Activated naive CD4-positive, alpha-beta T cell treated with anti-CD3 and anti-CD28 coated beads, Interleukin-2, amount 10 ng/mL, durations not matched to agents 7 days and 5 days (primary cell): Measurements from ENCODE around the gene PKLR.

Experiments used
- CTCF ChIA-PET: fragments of 350-600 bp; sonication (Branson Sonifier 250); formaldehyde crosslinking; loops from one replicate; lab custom pipeline; 2021; ENCODE audit warnings: antibody characterized with exemption; lab: Charles Lee
- DNase-seq: peaks from one replicate; pipeline ENCODE4 v3.0.0-alpha.2; 2020
- H3K27ac Mint-ChIP-seq: one replicate; pipeline ENCODE4 v1.8.0; 2021; ENCODE audit warnings: mild to moderate bottlenecking, moderate library complexity, mixed read lengths
- H3K27me3 Mint-ChIP-seq: one replicate; pipeline ENCODE4 v1.8.0; 2021; ENCODE audit warnings: mild to moderate bottlenecking, mixed read lengths
- H3K36me3 Mint-ChIP-seq: one replicate; pipeline ENCODE4 v1.8.0; 2021; ENCODE audit warnings: mixed read lengths
- H3K4me1 Mint-ChIP-seq: one replicate; pipeline ENCODE4 v1.8.0; 2021; ENCODE audit warnings: mixed read lengths
- H3K4me3 Mint-ChIP-seq: one replicate; pipeline ENCODE4 v1.8.0; 2021; ENCODE audit warnings: mild to moderate bottlenecking, moderate library complexity, mixed read lengths
- H3K9me3 Mint-ChIP-seq: one replicate; pipeline ENCODE4 v1.8.0; 2021; ENCODE audit warnings: mixed read lengths

PKLR gene

GRCh38 chr1:155268630-155269029 is 32.6 kb downstream of the PKLR start:
- H3K27ac Mint-ChIP-seq = no peak overlapping the region
- H3K27me3 Mint-ChIP-seq = no peaks in the 10 kb centered on the region
- CTCF ChIA-PET = interaction anchor here (1.9 kb wide), 1 partner anchor 18 kb away, joined by 4 read pairs; no protein-coding TSS in a partner anchor
- H3K9me3 Mint-ChIP-seq = no peaks in the 10 kb centered on the region
- no peak overlapping the region for H3K4me3 Mint-ChIP-seq
- peaks cover 40% of the 10 kb centered on the region for H3K4me1 Mint-ChIP-seq
- no peak for DNase-seq
- peaks cover 79% of the 10 kb centered on the region for H3K36me3 Mint-ChIP-seq

- H3K36me3 Mint-ChIP-seq = peaks cover 82% of the 10 kb centered on the region
Observed at GRCh38 chr1:155267373-155267772, 33.9 kb downstream of the PKLR start.

GRCh38 chr1:155266553-155266952 is 34.7 kb downstream of the PKLR start:
- Mint-ChIP-seq H3K27me3 (no peaks in the 10 kb centered on the region), H3K4me3 (no peak overlapping the region), H3K27ac (no peak overlapping the region), H3K36me3 (peaks cover 83% of the 10 kb centered on the region), H3K9me3 (no peaks in the 10 kb centered on the region), H3K4me1 (peaks cover 42% of the 10 kb centered on the region)
- no peak for DNase-seq
- CTCF ChIA-PET = interaction anchor here (0.8 to 3.0 kb wide), 3 partner anchors 12 to 57 kb away, joined by 3 to 27 read pairs (median 5); no protein-coding TSS in a partner anchor

More at GRCh38 chr1:155267373-155267772, 33.9 kb downstream of the PKLR start:
- no peak for DNase-seq
- no peak overlapping the region for H3K4me3 Mint-ChIP-seq
- peaks cover 43% of the 10 kb centered on the region for H3K4me1 Mint-ChIP-seq
- H3K27me3 Mint-ChIP-seq = no peaks in the 10 kb centered on the region
- H3K9me3 Mint-ChIP-seq = no peaks in the 10 kb centered on the region
- CTCF ChIA-PET = interaction anchor here (0.8 to 3.0 kb wide), 3 partner anchors 11 to 56 kb away, joined by 3 to 27 read pairs (median 5); no protein-coding TSS in a partner anchor
- H3K27ac Mint-ChIP-seq = no peak overlapping the region

GRCh38 chr1:155263067-155263466 is 38.2 kb downstream of the PKLR start:
- peak overlapping the region; percentile 96 for H3K4me3 Mint-ChIP-seq
- peaks cover 77% of the 10 kb centered on the region for H3K36me3 Mint-ChIP-seq
- no peaks in the 10 kb centered on the region for H3K27me3 Mint-ChIP-seq
- peak overlapping the region; percentile 93 for H3K27ac Mint-ChIP-seq
- no peaks in the 10 kb centered on the region for H3K9me3 Mint-ChIP-seq
- H3K4me1 Mint-ChIP-seq = peaks cover 48% of the 10 kb centered on the region
- CTCF ChIA-PET = interaction anchor here (0.8 to 1.3 kb wide), 3 partner anchors 9 to 12 kb away, joined by 3 to 6 read pairs (median 5); no protein-coding TSS in a partner anchor
- DNase-seq = no peak

GRCh38 chr1:155261852-155262673 is 39.2 kb downstream of the PKLR start, which contains the start of gene SCAMP3:
Gene SCAMP3 (minus strand): TSS chr1:155262360. CDS start chr1:155262151, 209 bp downstream.
- peaks cover 49% of the 10 kb centered on the region for H3K4me1 Mint-ChIP-seq
- CTCF ChIA-PET = interaction anchor here (0.6 to 5.2 kb wide), 6 partner anchors 12 to 79 kb away, joined by 3 to 57 read pairs (median 4); partner anchors contain the start of gene THBS3
- DNase-seq = peak; percentile 93
- no peaks in the 10 kb centered on the region for H3K9me3 Mint-ChIP-seq
- peak within 1 kb of the TSS; percentile 96 for H3K4me3 Mint-ChIP-seq
- H3K27me3 Mint-ChIP-seq = no peaks in the 10 kb centered on the region
- H3K27ac Mint-ChIP-seq = peak within 1 kb of the TSS; percentile 93
- peaks cover 74% of the 10 kb centered on the region for H3K36me3 Mint-ChIP-seq

- Mint-ChIP-seq H3K36me3 (peaks cover 73% of the 10 kb centered on the region), H3K27me3 (no peaks in the 10 kb centered on the region), H3K4me1 (peaks cover 54% of the 10 kb centered on the region), H3K9me3 (no peaks in the 10 kb centered on the region), H3K4me3 (peak overlapping the region; percentile 96), H3K27ac (peak overlapping the region; percentile 93)
- CTCF ChIA-PET = interaction anchor here (0.6 to 5.2 kb wide), 7 partner anchors 11 to 80 kb away, joined by 3 to 57 read pairs (median 4); partner anchors contain the start of gene THBS3
- DNase-seq = peak; percentile 39
Observed at GRCh38 chr1:155261493-155261851, 39.8 kb downstream of the PKLR start.

- Mint-ChIP-seq H3K9me3 (no peaks in the 10 kb centered on the region), H3K36me3 (peaks cover 66% of the 10 kb centered on the region), H3K27ac (peak overlapping the region; percentile 72), H3K4me3 (peak overlapping the region; percentile 96), H3K27me3 (no peaks in the 10 kb centered on the region), H3K4me1 (peaks cover 60% of the 10 kb centered on the region)
- DNase-seq = no peak
- CTCF ChIA-PET = interaction anchor here (0.6 to 5.2 kb wide), 4 partner anchors 10 to 63 kb away, joined by 3 to 57 read pairs (median 5); no protein-coding TSS in a partner anchor
Observed at GRCh38 chr1:155260276-155260675, 41.0 kb downstream of the PKLR start.

- H3K4me3 Mint-ChIP-seq = peak overlapping the region; percentile 79
- H3K27me3 Mint-ChIP-seq = no peaks in the 10 kb centered on the region
- no peak overlapping the region for H3K27ac Mint-ChIP-seq
- H3K9me3 Mint-ChIP-seq = no peaks in the 10 kb centered on the region
- H3K36me3 Mint-ChIP-seq = peaks cover 31% of the 10 kb centered on the region
- peaks cover 50% of the 10 kb centered on the region for H3K4me1 Mint-ChIP-seq
- DNase-seq = no peak
- CTCF ChIA-PET = interaction anchor here (1.1 to 1.6 kb wide), 3 partner anchors 16 to 67 kb away, joined by 3 to 6 read pairs (median 4); partner anchors contain the start of gene CLK2
Observed at GRCh38 chr1:155256058-155256852, 45.0 kb downstream of the PKLR start.

GRCh38 chr1:155255243-155256007 is 45.8 kb downstream of the PKLR start, which contains the start of gene ENTREP3:
Gene ENTREP3 (minus strand): TSS chr1:155255483. CDS start chr1:155254877, 606 bp downstream.
- H3K9me3 Mint-ChIP-seq = no peaks in the 10 kb centered on the region
- H3K27ac Mint-ChIP-seq = peak within 1 kb of the TSS; percentile 68
- peaks cover 24% of the 10 kb centered on the region for H3K36me3 Mint-ChIP-seq
- H3K27me3 Mint-ChIP-seq = no peaks in the 10 kb centered on the region
- peaks cover 50% of the 10 kb centered on the region for H3K4me1 Mint-ChIP-seq
- H3K4me3 Mint-ChIP-seq = peak within 1 kb of the TSS; percentile 79
- peak; percentile 88 for DNase-seq
- CTCF ChIA-PET = interaction anchor here (1.1 to 1.6 kb wide), 3 partner anchors 17 to 68 kb away, joined by 3 to 6 read pairs (median 4); partner anchors contain the start of gene CLK2

- CTCF ChIA-PET = no interaction called here
- no peak overlapping the region for H3K27ac Mint-ChIP-seq
- H3K27me3 Mint-ChIP-seq = no peaks in the 10 kb centered on the region
- peaks cover 19% of the 10 kb centered on the region for H3K36me3 Mint-ChIP-seq
- no peaks in the 10 kb centered on the region for H3K9me3 Mint-ChIP-seq
- no peak for DNase-seq
- peaks cover 49% of the 10 kb centered on the region for H3K4me1 Mint-ChIP-seq
- H3K4me3 Mint-ChIP-seq = peak overlapping the region; percentile 79
Observed at GRCh38 chr1:155254714-155255242, 46.5 kb downstream of the PKLR start.

GRCh38 chr1:155254228-155254713 is 47.0 kb downstream of the PKLR start:
- CTCF ChIA-PET = no interaction called here
- peak overlapping the region; percentile 79 for H3K4me3 Mint-ChIP-seq
- peak overlapping the region; percentile 68 for H3K27ac Mint-ChIP-seq
- no peaks in the 10 kb centered on the region for H3K27me3 Mint-ChIP-seq
- peaks cover 19% of the 10 kb centered on the region for H3K36me3 Mint-ChIP-seq
- H3K4me1 Mint-ChIP-seq = peaks cover 45% of the 10 kb centered on the region
- no peaks in the 10 kb centered on the region for H3K9me3 Mint-ChIP-seq
- DNase-seq = no peak

- Mint-ChIP-seq H3K4me1 (peaks cover 45% of the 10 kb centered on the region), H3K36me3 (peaks cover 19% of the 10 kb centered on the region), H3K9me3 (no peaks in the 10 kb centered on the region), H3K27me3 (no peaks in the 10 kb centered on the region), H3K27ac (no peak overlapping the region), H3K4me3 (peak overlapping the region; percentile 79)
- DNase-seq = no peak
- CTCF ChIA-PET = no interaction called here
Observed at GRCh38 chr1:155253797-155254196, 47.4 kb downstream of the PKLR start.
